ENCODE data around the gene NRP1. TPM values are rescaled to one million over a fixed set of nuclear protein-coding genes. Genes with fewer than 3 reads are reported as not detected.
A peak's percentile ranks its signal among the peaks of the same experiment; 100 is the strongest.

Gene NRP1
- total RNA-seq, 2 donors from 2014 or later: 0.33 to 1.5 TPM

GRCh38 chr10:33365301-33365700 lies 30.8 kb upstream of the NRP1 start:
- peaks cover 19 to 25% of the 10 kb centered on the region in 2 donors for H3K27me3 Mint-ChIP-seq
- ATAC-seq: peak in 1 of 2 donors; percentile 42
- DNase-seq (ENCODE audit: low spot score): no peak
- peak overlapping the region; percentile 0 to 36 for H3K27ac Mint-ChIP-seq
- peaks cover 6% of the 10 kb centered on the region for H3K36me3 Mint-ChIP-seq
- no peak overlapping the region for H3K4me3 Mint-ChIP-seq
- peaks cover 4% of the 10 kb centered on the region for H3K9me3 Mint-ChIP-seq
- H3K4me1 Mint-ChIP-seq (ENCODE audit: low read depth in 2 of 2): peaks cover 0 to 12% of the 10 kb centered on the region in 2 donors

GRCh38 chr10:33363106-33363505 lies 28.6 kb upstream of the NRP1 start:
- H3K4me3 Mint-ChIP-seq: no peak overlapping the region
- H3K9me3 Mint-ChIP-seq: peaks cover 4% of the 10 kb centered on the region
- DNase-seq (ENCODE audit: low spot score): no peak
- no peak overlapping the region for H3K27ac Mint-ChIP-seq
- peaks cover 0 to 12% of the 10 kb centered on the region in 2 donors for H3K4me1 Mint-ChIP-seq (ENCODE audit: low read depth in 2 of 2)
- H3K36me3 Mint-ChIP-seq: peaks cover 6% of the 10 kb centered on the region
- peaks cover 17 to 28% of the 10 kb centered on the region in 2 donors for H3K27me3 Mint-ChIP-seq
- no peak for ATAC-seq

DNA sequence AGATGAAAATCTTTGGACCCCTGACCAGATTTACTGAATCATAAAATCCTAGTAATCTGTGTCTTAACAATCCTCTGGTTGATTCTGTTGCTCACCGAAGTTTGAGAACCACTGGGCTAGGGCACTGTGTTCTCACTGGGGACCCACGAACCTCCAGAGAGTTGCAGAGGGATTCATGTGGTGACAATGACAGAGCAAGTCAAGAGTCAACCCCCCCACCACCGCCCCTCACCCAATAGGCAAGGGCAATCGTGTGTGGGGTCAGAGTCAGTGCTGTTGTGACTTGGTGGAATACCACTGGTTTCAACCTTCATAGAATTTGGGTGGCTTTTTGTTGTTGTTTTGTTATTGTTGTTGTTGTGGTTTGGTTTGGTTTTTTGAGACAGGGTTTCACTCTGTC lies 23.5 kb upstream of the NRP1 start:
- Mint-ChIP-seq H3K36me3 (no peaks in the 10 kb centered on the region), H3K4me1 (ENCODE audit: low read depth in 2 of 2) (no peaks in the 10 kb centered on the region), H3K9me3 (no peaks in the 10 kb centered on the region), H3K27me3 (peaks cover 14% of the 10 kb centered on the region in 2 donors), H3K4me3 (no peak overlapping the region), H3K27ac (no peak overlapping the region)
- DNase-seq (ENCODE audit: low spot score) (no peak), ATAC-seq (no peak)

GRCh38 chr10:33355274-33355673 lies 20.8 kb upstream of the NRP1 start:
- Mint-ChIP-seq H3K9me3 (no peaks in the 10 kb centered on the region), H3K36me3 (no peaks in the 10 kb centered on the region), H3K27ac (no peak overlapping the region), H3K4me3 (no peak overlapping the region), H3K27me3 (peaks cover 12 to 19% of the 10 kb centered on the region in 2 donors), H3K4me1 (ENCODE audit: low read depth in 2 of 2) (no peaks in the 10 kb centered on the region)
- DNase-seq (ENCODE audit: low spot score) (no peak), ATAC-seq (peak in 1 of 2 donors; percentile 46)

- H3K4me3 Mint-ChIP-seq: no peak overlapping the region
- peaks cover 0 to 12% of the 10 kb centered on the region in 2 donors for H3K27me3 Mint-ChIP-seq
- H3K9me3 Mint-ChIP-seq: no peaks in the 10 kb centered on the region
- no peaks in the 10 kb centered on the region for H3K4me1 Mint-ChIP-seq (ENCODE audit: low read depth in 2 of 2)
- no peak for ATAC-seq
- no peaks in the 10 kb centered on the region for H3K36me3 Mint-ChIP-seq
- H3K27ac Mint-ChIP-seq: no peak overlapping the region
- DNase-seq (ENCODE audit: low spot score): no peak
Measured at GRCh38 chr10:33353853-33354252, 19.4 kb upstream of the NRP1 start.

- H3K4me1 Mint-ChIP-seq (ENCODE audit: low read depth in 2 of 2): no peaks in the 10 kb centered on the region
- no peak overlapping the region for H3K4me3 Mint-ChIP-seq
- H3K27me3 Mint-ChIP-seq: peaks cover 0 to 12% of the 10 kb centered on the region in 2 donors
- H3K9me3 Mint-ChIP-seq: no peaks in the 10 kb centered on the region
- H3K36me3 Mint-ChIP-seq: no peaks in the 10 kb centered on the region
- H3K27ac Mint-ChIP-seq: no peak overlapping the region
- DNase-seq (ENCODE audit: low spot score) (no peak), ATAC-seq (no peak)
Measured at GRCh38 chr10:33353334-33353733, 18.9 kb upstream of the NRP1 start.

DNA sequence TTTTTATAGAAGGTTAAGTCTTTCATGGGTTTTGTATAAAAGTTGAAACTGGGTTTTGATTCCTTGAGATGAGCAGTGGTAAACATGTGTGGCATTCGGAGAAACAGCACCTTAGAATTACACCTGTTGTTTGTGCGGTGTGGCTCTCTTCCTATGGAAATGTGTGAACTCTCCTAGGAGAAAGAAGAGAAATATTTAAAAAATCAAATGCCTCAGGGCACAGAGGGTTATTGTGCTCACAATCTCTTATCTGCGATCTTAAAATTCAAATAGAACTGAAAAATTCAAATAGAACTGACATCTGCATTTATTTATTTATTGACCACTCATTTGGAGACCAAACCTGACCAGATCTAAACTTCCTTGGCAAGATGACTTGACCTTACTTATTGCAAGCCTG lies 18.1 kb upstream of the NRP1 start:
- Mint-ChIP-seq H3K4me1 (ENCODE audit: low read depth in 2 of 2) (no peaks in the 10 kb centered on the region), H3K27me3 (peaks cover 5 to 13% of the 10 kb centered on the region in 2 donors), H3K27ac (no peak overlapping the region), H3K36me3 (no peaks in the 10 kb centered on the region), H3K9me3 (no peaks in the 10 kb centered on the region), H3K4me3 (no peak overlapping the region)
- DNase-seq (ENCODE audit: low spot score) (no peak), ATAC-seq (no peak)

GRCh38 chr10:33352175-33352574 lies 17.7 kb upstream of the NRP1 start:
- Mint-ChIP-seq H3K9me3 (no peaks in the 10 kb centered on the region), H3K27ac (no peak overlapping the region), H3K27me3 (peaks cover 10 to 14% of the 10 kb centered on the region in 2 donors), H3K4me3 (no peak overlapping the region), H3K36me3 (no peaks in the 10 kb centered on the region), H3K4me1 (ENCODE audit: low read depth in 2 of 2) (no peaks in the 10 kb centered on the region)
- DNase-seq (ENCODE audit: low spot score): no peak
- ATAC-seq: no peak

- Mint-ChIP-seq H3K9me3 (no peaks in the 10 kb centered on the region), H3K27me3 (peaks cover 21 to 26% of the 10 kb centered on the region in 2 donors), H3K4me1 (ENCODE audit: low read depth in 2 of 2) (no peaks in the 10 kb centered on the region)
Measured at GRCh38 chr10:33350041-33350440, 15.6 kb upstream of the NRP1 start.

GRCh38 chr10:33349268-33349667 lies 14.8 kb upstream of the NRP1 start:
- H3K9me3 Mint-ChIP-seq: peaks cover 3% of the 10 kb centered on the region
- DNase-seq (ENCODE audit: low spot score): no peak
- H3K4me3 Mint-ChIP-seq: no peak overlapping the region
- H3K4me1 Mint-ChIP-seq (ENCODE audit: low read depth in 2 of 2): no peaks in the 10 kb centered on the region
- H3K36me3 Mint-ChIP-seq: no peaks in the 10 kb centered on the region
- no peak overlapping the region for H3K27ac Mint-ChIP-seq
- peaks cover 25 to 34% of the 10 kb centered on the region in 2 donors for H3K27me3 Mint-ChIP-seq
- ATAC-seq: no peak

More at GRCh38 chr10:33350041-33350440, 15.6 kb upstream of the NRP1 start:
- Mint-ChIP-seq H3K27ac (no peak overlapping the region), H3K36me3 (no peaks in the 10 kb centered on the region), H3K4me3 (no peak overlapping the region)
- DNase-seq (ENCODE audit: low spot score) (no peak), ATAC-seq (no peak)

DNA sequence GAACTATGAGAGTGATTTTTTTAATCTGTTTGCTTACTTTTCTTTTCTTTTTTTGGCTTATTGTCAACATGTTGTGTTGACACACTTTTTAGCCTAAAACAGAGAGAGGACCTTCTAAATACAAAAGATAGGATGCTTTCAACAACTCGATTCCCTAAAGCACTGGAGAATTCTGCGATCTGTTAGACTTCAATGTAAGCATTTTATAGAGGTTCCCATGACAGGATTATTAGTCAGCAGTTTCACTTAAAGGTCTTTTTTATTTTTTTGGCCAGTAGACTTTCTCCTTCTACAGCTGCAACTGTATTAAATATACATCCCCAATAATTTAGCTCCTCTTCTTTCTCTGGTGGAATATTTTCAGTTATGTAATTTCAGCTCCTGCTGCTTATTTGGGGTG lies 12.7 kb upstream of the NRP1 start:
- Mint-ChIP-seq H3K4me3 (no peak overlapping the region), H3K4me1 (ENCODE audit: low read depth in 2 of 2) (no peaks in the 10 kb centered on the region), H3K9me3 (peaks cover 3% of the 10 kb centered on the region), H3K27ac (no peak overlapping the region), H3K27me3 (peaks cover 33 to 42% of the 10 kb centered on the region in 2 donors), H3K36me3 (no peaks in the 10 kb centered on the region)
- ATAC-seq (no peak), DNase-seq (ENCODE audit: low spot score) (no peak)

DNA sequence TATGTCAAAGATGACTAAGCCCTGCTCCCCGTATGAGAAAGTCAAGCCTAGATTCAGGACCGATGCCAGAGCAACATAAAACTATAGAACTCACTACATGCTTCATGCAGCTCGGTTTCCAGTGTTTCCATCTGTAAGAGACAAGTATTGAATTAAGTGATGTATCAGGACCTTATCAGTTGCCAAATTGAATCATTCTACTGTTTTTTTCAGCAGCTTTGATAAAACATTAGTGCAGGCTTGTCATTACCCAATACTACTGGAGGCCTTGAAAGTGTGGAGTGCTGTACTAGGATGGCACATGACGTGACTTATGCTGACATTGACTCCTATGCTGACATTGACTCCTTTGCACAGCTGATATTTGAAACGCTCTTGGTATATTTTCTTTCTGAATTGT lies 10.8 kb upstream of the NRP1 start:
- ATAC-seq (no peak), DNase-seq (ENCODE audit: low spot score) (no peak)
- no peaks in the 10 kb centered on the region for H3K4me1 Mint-ChIP-seq (ENCODE audit: low read depth in 2 of 2)
- H3K27ac Mint-ChIP-seq: no peak overlapping the region
- no peak overlapping the region for H3K4me3 Mint-ChIP-seq
- peaks cover 27 to 42% of the 10 kb centered on the region in 2 donors for H3K27me3 Mint-ChIP-seq
- H3K9me3 Mint-ChIP-seq: peaks cover 3% of the 10 kb centered on the region
- H3K36me3 Mint-ChIP-seq: no peaks in the 10 kb centered on the region

GRCh38 chr10:33344676-33345075 lies 10.2 kb upstream of the NRP1 start:
- Mint-ChIP-seq H3K36me3 (no peaks in the 10 kb centered on the region), H3K27ac (no peak overlapping the region), H3K27me3 (peaks cover 28 to 44% of the 10 kb centered on the region in 2 donors), H3K4me3 (no peak overlapping the region), H3K9me3 (peaks cover 3% of the 10 kb centered on the region), H3K4me1 (ENCODE audit: low read depth in 2 of 2) (no peaks in the 10 kb centered on the region)
- DNase-seq (ENCODE audit: low spot score) (no peak), ATAC-seq (peak in 1 of 2 donors; percentile 63)

GRCh38 chr10:33341637-33342036 lies 7.2 kb upstream of the NRP1 start:
- Mint-ChIP-seq H3K4me1 (ENCODE audit: low read depth in 2 of 2) (no peaks in the 10 kb centered on the region), H3K27ac (no peak overlapping the region), H3K36me3 (no peaks in the 10 kb centered on the region), H3K4me3 (no peak overlapping the region), H3K27me3 (peaks cover 38 to 56% of the 10 kb centered on the region in 2 donors), H3K9me3 (peaks cover 3% of the 10 kb centered on the region)
- ATAC-seq (no peak), DNase-seq (ENCODE audit: low spot score) (no peak)

- H3K36me3 Mint-ChIP-seq: no peaks in the 10 kb centered on the region
- DNase-seq (ENCODE audit: low spot score): no peak
- no peak overlapping the region for H3K4me3 Mint-ChIP-seq
- peaks cover 33 to 44% of the 10 kb centered on the region in 2 donors for H3K27me3 Mint-ChIP-seq
- H3K9me3 Mint-ChIP-seq: no peaks in the 10 kb centered on the region
- peaks cover 6 to 11% of the 10 kb centered on the region in 2 donors for H3K4me1 Mint-ChIP-seq (ENCODE audit: low read depth in 2 of 2)
- H3K27ac Mint-ChIP-seq: no peak overlapping the region
- no peak for ATAC-seq
Measured at GRCh38 chr10:33337326-33337957, 3.0 kb upstream of the NRP1 start.

All from natural killer cell treated with Interleukin-12 subunit alpha and Interleukin-12 subunit beta and Interleukin-15 and Interleukin-18, amount 100 ng/mL, for 72 hours (primary cell).